Measurements from ENCODE around the gene FRMPD4.

Gene FRMPD4

GRCh38 chrX:12210971-12211370, 72.7 kb downstream of the FRMPD4 start:
- TF ChIP-seq, protein P1, sequence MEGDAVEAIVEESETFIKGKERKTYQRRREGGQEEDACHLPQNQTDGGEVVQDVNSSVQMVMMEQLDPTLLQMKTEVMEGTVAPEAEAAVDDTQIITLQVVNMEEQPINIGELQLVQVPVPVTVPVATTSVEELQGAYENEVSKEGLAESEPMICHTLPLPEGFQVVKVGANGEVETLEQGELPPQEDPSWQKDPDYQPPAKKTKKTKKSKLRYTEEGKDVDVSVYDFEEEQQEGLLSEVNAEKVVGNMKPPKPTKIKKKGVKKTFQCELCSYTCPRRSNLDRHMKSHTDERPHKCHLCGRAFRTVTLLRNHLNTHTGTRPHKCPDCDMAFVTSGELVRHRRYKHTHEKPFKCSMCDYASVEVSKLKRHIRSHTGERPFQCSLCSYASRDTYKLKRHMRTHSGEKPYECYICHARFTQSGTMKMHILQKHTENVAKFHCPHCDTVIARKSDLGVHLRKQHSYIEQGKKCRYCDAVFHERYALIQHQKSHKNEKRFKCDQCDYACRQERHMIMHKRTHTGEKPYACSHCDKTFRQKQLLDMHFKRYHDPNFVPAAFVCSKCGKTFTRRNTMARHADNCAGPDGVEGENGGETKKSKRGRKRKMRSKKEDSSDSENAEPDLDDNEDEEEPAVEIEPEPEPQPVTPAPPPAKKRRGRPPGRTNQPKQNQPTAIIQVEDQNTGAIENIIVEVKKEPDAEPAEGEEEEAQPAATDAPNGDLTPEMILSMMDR (IDR thresholded peaks at IDR 0.05; ENCODE audit: borderline replicate concordance, insufficient read depth, low read depth, low read length), result no peak
- H3K4me3 ChIP-seq (ENCODE audit: low read depth, low read length), result no peak overlapping the region

DNA sequence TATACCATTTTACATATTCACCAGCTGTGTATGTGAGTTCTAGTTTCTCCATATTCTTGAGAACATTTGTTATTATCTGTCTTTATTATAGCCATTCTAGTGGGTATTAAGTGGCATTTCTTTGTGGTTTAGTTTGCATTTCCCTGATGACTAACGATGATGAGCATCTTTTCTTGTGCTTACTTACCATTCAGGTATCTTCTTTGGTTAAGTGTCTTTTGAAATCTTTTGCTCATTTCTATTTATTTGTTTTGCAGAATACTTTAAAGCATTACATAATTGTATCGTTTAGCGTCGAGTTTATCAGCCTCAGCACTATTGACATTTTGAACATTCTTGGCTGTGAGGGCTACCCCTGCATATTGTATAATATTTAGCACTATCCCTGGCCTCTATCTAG, 85.4 kb downstream of the FRMPD4 start:
- TF ChIP-seq, protein P1 (IDR thresholded peaks at IDR 0.05; ENCODE audit: borderline replicate concordance, insufficient read depth, low read depth, low read length), result no peak
- H3K4me3 ChIP-seq (ENCODE audit: low read depth, low read length), result no peak overlapping the region

DNA sequence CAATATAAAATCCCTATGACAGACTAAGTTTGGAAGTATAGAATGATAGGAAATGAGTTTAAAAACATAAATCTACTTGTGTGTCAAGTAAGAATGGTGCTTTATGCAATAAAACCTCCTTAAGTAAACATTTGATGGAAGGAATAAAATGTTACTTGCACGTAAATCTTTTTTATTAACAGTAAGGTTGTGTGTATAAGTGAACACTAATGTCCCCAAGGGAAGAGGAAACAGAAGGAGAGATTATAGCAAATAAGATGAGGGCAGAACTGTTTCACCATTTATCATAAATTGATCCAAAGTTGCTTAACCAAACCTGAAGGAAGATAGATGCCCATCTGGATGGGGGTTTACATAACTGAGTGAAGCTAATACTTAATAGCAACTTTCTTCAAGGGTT, 86.8 kb downstream of the FRMPD4 start:
- no peak overlapping the region for H3K4me3 ChIP-seq (ENCODE audit: low read depth, low read length)
- TF ChIP-seq, protein P1 (IDR thresholded peaks at IDR 0.05; ENCODE audit: borderline replicate concordance, insufficient read depth, low read depth, low read length), result no peak

DNA sequence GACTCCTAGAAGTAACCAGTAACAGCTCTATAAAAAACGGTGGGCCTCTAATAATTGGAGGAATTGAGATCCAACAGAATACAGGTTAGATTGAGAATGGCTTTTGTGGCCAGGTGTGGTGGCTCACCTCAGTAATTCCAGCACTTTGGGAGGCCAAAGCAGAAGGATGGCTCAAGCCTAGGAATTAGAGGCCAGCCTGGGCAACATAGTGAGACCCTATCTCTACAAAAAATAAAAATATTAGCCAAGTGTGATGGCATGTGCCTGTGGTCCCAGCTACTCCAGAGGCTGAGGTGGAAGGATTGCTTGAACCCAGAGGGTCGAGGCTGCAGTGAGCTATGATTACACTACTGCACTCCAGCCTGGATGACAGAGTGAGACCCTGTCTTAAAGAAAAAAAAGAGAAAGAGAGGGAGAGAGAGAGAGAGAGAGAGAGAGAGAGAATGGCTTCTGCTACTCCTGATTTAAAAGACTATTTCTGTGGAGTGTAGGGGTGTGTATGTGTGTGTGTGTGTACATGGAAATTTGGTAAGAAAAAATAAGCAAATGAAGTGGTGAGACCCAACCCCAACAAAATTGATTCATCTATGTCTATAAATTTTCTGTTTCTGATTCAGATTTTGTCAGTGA, 89.3 kb downstream of the FRMPD4 start:
- H3K4me3 ChIP-seq (ENCODE audit: low read depth, low read length), result no peak overlapping the region
- TF ChIP-seq, protein P1 (IDR thresholded peaks at IDR 0.05; ENCODE audit: borderline replicate concordance, insufficient read depth, low read depth, low read length), result no peak

DNA sequence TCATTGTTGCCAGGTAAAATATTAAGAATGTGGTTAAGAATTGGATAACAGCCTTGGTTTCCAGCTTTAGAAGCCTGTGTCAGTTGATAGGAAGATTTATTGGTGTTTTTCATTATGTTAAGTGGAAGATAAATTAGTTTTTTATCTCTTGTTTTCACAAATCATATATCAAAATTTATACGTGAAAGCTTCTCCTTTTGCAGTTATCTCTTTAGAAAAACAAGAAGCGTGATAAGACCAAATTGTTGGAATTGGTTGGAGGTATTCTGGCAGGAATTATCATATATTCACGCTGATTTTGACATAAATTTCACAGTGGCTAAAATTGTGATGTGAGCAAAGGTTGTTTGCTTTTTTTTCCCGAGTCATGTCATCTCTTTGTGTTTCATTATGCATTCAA, 90.6 kb downstream of the FRMPD4 start:
- TF ChIP-seq, protein P1 (IDR thresholded peaks at IDR 0.05; ENCODE audit: borderline replicate concordance, insufficient read depth, low read depth, low read length), result no peak
- H3K4me3 ChIP-seq (ENCODE audit: low read depth, low read length), result no peak overlapping the region

DNA sequence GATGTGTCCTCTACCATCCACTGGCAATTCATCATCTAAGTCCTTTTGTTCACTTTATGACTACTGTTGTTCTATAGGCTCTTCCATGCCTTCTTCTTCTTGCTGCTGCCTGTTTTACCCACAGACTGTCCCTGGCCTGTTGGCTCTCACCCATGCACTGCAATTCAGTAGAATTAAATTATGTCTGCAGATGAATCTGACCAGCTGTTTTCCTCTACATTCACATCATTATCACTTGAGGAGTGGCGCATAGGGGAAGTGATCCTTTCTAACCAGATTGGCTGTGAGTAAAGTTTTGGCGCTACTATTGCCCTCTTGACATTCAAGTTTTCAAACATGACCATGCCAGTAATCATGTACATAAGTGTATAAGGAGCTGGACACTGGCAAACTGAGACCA, 91.7 kb downstream of the FRMPD4 start:
- TF ChIP-seq, protein P1 (IDR thresholded peaks at IDR 0.05; ENCODE audit: borderline replicate concordance, insufficient read depth, low read depth, low read length), result no peak
- no peak overlapping the region for H3K4me3 ChIP-seq (ENCODE audit: low read depth, low read length)

DNA sequence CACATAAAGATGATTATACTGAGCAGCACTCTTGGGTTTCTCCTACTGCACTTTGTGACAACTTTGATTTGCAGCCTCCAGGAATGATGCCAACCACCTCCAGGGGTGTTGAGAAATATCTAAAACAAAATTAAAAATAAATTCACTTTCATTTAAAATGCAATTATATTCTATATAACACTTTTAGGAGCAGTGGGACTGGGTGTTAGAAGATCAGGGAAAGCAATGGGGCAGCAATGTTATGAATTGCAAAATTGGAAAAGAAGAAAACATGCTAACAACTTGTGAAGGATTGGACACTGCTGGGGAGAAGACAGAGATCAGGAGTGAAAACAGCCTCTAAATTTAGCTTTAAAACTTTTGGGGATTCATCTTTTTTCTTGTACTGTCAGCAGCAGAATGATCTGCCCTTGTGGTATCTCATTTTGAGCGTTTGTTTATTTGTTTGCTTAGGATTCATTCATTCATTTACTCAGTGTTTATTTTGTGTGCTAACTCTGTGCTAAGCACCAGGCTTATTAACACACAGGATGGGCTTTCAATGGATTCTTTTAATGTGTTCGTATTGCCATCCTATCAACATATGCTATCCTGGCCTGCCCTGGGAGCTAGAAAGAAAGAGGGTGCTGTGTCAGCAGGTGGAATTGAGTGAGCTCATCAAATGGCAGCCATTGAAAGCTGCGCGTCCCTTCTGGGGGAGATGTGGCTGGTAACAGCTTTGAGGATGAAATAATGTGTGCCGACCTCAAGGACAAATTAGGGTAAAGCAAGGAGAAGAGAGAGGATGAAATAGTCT, 96.5 kb downstream of the FRMPD4 start:
- TF ChIP-seq, protein P1 (IDR thresholded peaks at IDR 0.05; ENCODE audit: borderline replicate concordance, insufficient read depth, low read depth, low read length), result no peak
- H3K4me3 ChIP-seq (ENCODE audit: low read depth, low read length), result no peak overlapping the region

All from GM12875 (cell line).